Stimulated activated CD4-positive, alpha-beta T cell treated with anti-CD3 and anti-CD28 coated beads, Interleukin-15, amount 100 ng/mL, for 48 hours (primary cell): ENCODE data around the gene METTL13.
A peak's percentile ranks its signal among the peaks of the same experiment; 100 is the strongest.

Experiments used
- DNase-seq, 2 donors: peaks; one replicate each; pipeline ENCODE4 v3.0.0-alpha.2; 2020; ENCODE audit warnings: low read depth in 2 of 2

Gene METTL13

GRCh38 chr1:171781176-171781875, at the start of gene METTL13:
Gene METTL13 (plus strand): TSS chr1:171781660. CDS start chr1:171781968, 308 bp downstream.
- peak; percentile 97 for DNase-seq

- DNase-seq = no peak
These were observed 45.3 kb upstream of the METTL13 start for GRCh38 chr1:171736196-171736595.

- DNase-seq = no peak
These were observed 42.5 kb upstream of the METTL13 start for GRCh38 chr1:171738911-171739310.

- no peak for DNase-seq
These were observed 41.8 kb upstream of the METTL13 start for GRCh38 chr1:171739656-171740055.

GRCh38 chr1:171740356-171740863, 41.0 kb upstream of the METTL13 start:
- DNase-seq = no peak

- no peak for DNase-seq
These were observed 40.2 kb upstream of the METTL13 start for GRCh38 chr1:171740987-171741871.

- peak; percentile 73 to 86 for DNase-seq
These were observed 39.4 kb upstream of the METTL13 start, which contains the start of gene VAMP4 for GRCh38 chr1:171741872-171742576. Gene VAMP4 (minus strand): TSS chr1:171742065. CDS start chr1:171738414, 3,651 bp downstream.

GRCh38 chr1:171742577-171742922, 38.9 kb upstream of the METTL13 start:
- no peak for DNase-seq

GRCh38 chr1:171743081-171743870, 38.2 kb upstream of the METTL13 start:
- DNase-seq = no peak

- no peak for DNase-seq
These were observed 36.5 kb upstream of the METTL13 start for GRCh38 chr1:171744986-171745385.

GRCh38 chr1:171748651-171749050, 32.8 kb upstream of the METTL13 start:
- no peak for DNase-seq

- DNase-seq = no peak
These were observed 30.2 kb upstream of the METTL13 start for GRCh38 chr1:171751221-171751620.

- DNase-seq = no peak
These were observed 28.3 kb upstream of the METTL13 start for GRCh38 chr1:171753182-171753581.

GRCh38 chr1:171753685-171754352, 27.6 kb upstream of the METTL13 start:
- no peak for DNase-seq

- DNase-seq = no peak
These were observed 27.1 kb upstream of the METTL13 start for GRCh38 chr1:171754353-171754705.

- DNase-seq = no peak
These were observed 26.5 kb upstream of the METTL13 start for GRCh38 chr1:171754971-171755370.

GRCh38 chr1:171756856-171757255, 24.6 kb upstream of the METTL13 start:
- DNase-seq = no peak

- DNase-seq = no peak
These were observed 23.4 kb upstream of the METTL13 start for GRCh38 chr1:171758011-171758410.

- no peak for DNase-seq
These were observed 19.3 kb upstream of the METTL13 start for GRCh38 chr1:171762143-171762563.

- DNase-seq = no peak
These were observed 17.7 kb upstream of the METTL13 start for GRCh38 chr1:171763764-171764163.

- no peak for DNase-seq
These were observed 12.3 kb upstream of the METTL13 start for GRCh38 chr1:171769171-171769570.
